NCI-H510A (cell line): ENCODE measurements around the gene PDCD5.
"Not testable (repeated sequence)": the region's sequence is repeated elsewhere in the genome, so short reads cannot be mapped to it uniquely, and the experiment has no call there.

Experiments used
- DNase-seq: peaks from one replicate; lab custom pipeline; 2025; lab: John Stamatoyannopoulos, UW

The PDCD5 gene

GRCh38 chr19:32580353-32580900, 563 bp upstream of the PDCD5 start:
- DNase-seq, result no peak

DNA sequence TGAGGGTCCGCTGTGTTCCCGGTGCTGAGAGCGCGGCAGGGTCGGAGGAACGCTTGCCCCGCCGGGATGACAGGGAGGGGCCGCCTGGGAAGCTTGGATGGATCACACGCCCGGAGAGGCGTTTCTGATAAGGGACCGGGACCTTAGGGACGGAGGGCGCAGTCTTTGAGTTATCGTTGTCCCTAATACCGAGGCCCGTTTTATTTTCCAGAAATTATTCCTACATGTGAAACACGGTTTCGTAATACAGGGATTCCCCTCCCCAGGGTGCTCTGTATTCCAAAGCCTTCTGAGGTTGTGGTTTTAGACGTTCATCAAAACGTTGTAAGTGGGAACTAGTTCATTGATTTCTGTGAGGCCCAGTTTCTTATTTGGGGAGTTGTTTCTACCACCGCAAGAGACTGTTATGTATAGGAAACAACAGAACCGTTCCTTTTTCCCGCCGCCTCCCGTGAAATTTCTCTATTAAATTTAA, 752 bp downstream of the PDCD5 start:
- DNase-seq, result no peak

DNA sequence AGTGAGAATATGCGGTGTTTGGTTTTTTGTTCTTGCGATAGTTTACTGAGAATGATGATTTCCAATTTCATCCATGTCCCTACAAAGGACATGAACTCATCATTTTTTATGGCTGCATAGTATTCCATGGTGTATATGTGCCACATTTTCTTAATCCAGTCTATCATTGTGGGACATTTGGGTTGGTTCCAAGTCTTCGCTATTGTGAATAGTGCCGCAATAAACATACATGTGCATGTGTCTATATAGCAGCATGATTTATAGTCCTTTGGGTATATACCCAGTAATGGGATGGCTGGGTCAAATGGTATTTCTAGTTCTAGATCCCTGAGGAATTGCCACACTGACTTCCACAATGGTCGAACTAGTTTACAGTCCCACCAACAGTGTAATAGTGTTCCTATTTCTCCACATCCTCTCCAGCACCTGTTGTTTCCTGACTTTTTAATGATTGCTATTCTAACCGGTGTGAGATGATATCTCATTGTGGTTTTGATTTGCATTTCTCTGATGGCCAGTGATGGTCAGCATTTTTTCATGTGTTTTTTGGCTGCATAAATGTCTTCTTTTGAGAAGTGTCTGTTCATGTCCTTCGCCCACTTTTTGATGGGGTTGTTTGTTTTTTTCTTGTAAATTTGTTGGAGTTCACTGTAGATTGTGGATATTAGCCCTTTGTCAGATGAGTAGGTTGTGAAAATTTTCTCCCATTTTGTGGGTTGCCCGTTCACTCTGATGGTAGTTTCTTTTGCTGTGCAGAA, 6.9 kb downstream of the PDCD5 start:
- not testable (repeated sequence) for DNase-seq

DNA sequence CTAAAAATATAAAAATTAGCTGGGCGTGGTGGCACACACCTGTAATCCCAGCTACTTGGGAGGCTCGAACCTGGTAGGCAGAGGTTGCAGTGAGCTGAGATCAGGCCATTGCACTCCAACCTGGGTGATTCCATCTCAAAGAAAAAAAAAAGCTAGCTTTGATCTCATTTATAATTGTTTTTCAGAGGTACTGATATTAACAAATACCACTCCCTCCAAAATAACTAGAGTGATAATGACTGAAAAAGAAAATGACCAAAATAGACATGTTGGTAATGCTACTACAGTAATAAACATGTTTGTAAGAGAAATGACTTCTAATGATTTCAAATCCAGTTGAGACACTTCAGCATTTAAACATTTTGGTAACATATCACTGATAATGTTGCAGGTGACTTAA, 13.0 kb downstream of the PDCD5 start:
- no peak for DNase-seq

DNA sequence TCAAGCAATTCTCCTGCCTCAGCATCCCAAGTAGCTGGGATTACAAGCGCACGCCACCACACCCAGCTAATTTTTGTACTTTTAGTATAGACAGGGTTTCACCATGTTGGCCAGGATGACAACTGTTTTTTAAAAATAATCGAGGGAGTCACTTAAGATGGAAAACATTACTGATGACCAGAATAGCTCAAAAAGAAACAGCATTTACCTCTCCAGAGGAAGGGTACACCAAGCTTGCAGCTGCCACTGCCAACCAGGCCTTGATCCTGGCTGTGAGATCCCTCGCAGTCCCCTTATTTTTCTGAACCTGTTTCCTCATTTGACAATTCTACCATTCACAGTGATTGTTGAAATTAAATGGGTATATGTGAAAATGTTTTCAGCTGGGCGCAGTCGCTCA, 14.5 kb downstream of the PDCD5 start:
- no peak for DNase-seq

- no peak for DNase-seq
Observed at GRCh38 chr19:32598022-32598421, 17.0 kb downstream of the PDCD5 start.

GRCh38 chr19:32599258-32599657, 18.3 kb downstream of the PDCD5 start:
- no peak for DNase-seq

DNA sequence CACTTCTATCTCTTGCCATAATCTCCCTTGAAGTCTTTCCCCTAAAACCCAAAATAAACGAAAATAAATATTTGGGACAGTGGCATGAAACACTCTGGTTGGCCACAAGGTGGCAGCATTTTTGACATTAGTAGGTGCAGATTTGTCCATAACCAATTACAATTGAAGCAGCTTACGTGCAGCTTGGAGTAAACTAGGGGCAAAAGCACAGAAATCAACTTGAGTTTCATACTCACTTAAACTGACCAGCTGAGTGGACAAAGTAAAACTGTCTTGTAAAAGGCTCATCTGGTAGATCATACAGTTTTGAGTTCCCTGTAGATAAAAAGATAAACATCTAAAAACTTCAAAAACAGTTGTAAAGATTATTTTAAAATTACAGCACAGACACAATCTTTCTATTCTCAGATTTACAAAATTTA, 18.8 kb downstream of the PDCD5 start:
- DNase-seq, result no peak

DNA sequence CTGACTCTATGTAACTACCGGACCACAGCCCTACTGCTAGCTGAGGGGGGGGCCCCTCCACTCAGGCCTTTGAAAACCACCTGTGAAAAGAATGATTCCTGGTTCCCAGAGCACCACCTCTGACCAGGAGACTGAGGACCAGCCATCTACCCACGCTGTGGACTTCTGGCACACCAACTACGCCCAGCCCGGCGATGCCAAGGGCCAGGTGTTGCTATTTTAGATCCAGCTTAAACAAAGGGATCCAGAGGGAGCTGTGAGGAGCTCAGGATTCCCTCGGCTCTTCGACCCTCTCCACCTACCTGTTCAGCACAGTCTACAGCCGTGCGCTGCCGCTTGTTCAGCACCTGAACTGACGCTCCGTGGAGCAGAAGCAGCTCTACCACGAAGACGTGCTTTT, 23.0 kb downstream of the PDCD5 start:
- no peak for DNase-seq

- DNase-seq, result no peak
Observed at GRCh38 chr19:32605544-32605943, 24.6 kb downstream of the PDCD5 start.

GRCh38 chr19:32606289-32606688, 25.3 kb downstream of the PDCD5 start:
- no peak for DNase-seq

GRCh38 chr19:32607479-32607878, 26.5 kb downstream of the PDCD5 start:
- no peak for DNase-seq

GRCh38 chr19:32611161-32611560, 30.2 kb downstream of the PDCD5 start:
- no peak for DNase-seq

DNA sequence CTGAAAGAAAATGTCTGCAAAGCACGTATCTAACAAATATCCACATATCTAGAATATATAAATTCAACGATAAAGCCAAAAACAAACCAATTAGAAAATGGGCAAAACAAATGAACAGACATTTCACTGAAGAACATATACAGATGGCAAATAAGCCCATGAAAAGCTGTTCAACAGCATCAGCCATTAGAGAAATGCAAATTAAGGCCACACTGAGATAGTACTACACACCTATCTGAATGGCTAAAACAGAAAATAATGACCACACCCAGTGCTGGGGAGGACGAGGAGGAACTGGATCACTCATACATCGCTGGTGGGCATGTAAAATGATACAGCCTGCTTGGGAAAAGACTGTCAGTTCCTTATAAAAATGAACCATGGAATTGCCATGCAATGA, 32.0 kb downstream of the PDCD5 start:
- DNase-seq, result no peak

GRCh38 chr19:32614916-32615315, 33.9 kb downstream of the PDCD5 start:
- DNase-seq, result no peak

DNA sequence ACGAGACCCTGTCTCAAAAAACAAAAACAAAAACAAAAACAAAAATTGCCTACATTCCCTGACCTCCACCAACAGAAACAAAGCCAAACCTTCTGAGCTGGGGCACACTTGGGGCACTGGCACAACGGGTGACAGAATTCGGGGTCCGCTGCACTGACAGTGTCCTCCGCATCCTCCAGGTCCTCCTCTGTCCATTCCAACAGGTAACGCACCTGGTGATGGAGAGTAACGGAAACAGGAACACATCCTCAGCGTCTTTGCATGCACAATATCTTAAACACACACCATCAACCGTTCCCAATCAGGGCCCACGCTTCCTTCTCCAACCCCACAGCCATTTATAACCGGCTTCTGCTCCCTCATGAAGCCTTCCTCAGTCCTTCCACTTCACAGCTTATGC, 34.6 kb downstream of the PDCD5 start:
- no peak for DNase-seq

DNA sequence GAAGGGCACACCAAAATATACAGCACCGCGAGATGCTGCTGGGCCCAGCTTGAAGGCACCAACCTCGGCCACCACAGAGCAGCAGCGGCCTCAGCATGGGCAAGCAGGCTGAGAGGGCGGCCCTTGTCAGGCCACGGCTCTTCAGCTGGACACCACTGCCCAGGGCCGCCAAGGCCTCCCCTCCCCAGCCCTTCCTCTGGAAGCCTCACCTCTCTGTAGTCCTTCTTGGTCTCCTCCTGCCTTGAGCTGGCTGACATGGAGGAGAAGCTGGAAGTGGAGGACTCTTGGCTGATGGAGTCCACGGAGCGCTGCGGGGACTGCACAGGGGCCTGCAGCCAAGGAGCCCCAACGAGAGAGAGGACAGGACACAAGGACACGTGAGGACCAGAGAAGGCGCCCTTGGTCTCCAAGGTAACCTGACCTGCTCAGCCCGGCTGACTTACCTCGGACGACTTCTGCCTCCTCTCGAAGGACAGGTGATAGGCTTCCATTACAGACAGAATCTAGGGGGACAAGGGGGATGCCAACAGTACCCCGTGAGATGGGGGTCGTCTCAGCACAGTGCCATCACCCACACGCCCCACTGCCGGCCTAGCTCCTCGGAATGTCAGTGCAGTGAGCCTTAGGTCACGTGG, 38.2 kb downstream of the PDCD5 start:
- DNase-seq, result no peak

DNA sequence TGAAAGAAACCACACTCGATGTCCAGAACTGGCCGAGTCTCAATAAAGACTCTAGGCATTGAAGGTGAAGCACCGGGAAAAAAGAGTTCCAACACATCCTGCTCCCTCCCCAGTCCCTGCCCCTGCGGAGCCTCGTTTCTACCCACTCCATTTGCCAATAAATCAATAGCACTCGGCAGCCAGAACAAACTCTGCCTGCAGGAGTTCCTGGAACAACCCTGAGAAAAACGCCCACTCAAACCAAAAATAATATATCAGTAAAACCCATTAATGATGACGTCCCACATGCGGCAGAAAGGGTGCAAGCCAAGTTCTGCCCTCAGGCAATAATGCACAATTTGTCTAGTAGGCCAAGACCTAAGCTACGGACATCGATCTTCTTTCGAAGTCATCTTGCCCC, 41.0 kb downstream of the PDCD5 start:
- DNase-seq, result no peak

DNA sequence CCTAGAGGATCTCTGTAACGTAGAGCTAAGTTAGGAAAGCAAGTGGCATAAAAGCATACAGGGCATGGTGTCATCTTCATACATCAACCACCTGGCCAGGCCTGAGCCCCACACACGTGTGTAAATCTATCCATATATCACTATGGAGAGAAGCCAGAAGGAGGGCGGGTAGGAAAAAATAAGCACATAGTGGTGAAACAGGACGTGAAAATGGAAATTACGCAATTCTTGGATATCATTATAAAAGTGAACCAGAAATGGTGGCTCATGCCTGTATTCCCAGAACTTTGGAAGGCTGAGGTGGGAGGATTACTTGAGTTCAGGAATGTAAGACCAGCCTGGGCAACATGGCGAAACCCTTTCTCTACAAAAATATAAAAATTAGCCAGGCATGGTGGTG, 43.4 kb downstream of the PDCD5 start:
- no peak for DNase-seq

- no peak for DNase-seq
Observed at GRCh38 chr19:32626969-32627368, 46.0 kb downstream of the PDCD5 start.

DNA sequence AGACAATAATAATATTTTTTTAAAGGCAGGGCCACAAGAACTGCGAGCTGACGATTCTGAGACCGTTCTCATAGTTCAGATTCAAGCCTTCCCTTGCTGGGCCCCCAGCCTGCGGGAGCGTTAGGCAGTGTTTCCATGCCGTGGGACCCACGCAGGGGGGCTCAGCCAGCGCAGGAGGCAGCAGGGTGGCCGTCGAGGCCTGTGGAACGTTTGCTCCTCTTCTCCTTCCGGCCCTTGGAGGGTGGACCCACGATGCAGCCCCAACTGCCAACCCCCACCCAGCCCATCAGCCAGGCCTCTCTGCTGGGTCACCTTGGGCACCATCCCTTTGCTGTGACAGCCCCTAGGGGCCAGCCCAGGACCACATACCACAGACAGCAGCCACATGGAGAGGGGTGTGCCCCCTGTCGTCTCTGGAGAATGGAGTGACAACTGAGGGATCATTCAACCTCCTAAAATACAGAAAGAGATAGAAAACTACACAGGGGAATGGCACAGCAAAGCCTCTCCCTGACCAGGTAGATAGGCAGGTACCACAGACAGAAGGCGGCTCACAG, 46.8 kb downstream of the PDCD5 start:
- no peak for DNase-seq

DNA sequence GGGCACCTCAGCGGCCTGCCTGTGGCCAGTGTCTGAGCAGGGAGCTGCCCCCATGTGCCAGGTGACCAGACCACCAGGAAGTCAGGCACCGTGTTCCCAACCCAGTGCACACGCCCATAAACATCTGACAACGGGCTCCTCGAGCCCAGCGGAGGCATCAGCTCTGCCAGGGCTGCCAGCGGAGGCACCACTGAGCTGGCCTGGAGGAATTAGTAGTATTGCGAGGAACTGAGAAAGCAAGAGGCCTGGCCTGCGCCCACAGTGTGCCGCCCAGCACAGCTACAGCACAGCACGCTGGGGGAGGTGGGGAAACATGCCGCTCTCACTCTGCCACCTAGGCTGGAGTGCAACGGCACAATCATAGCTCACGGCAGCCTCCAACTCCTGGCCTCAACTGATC, 49.3 kb downstream of the PDCD5 start:
- no peak for DNase-seq

DNA sequence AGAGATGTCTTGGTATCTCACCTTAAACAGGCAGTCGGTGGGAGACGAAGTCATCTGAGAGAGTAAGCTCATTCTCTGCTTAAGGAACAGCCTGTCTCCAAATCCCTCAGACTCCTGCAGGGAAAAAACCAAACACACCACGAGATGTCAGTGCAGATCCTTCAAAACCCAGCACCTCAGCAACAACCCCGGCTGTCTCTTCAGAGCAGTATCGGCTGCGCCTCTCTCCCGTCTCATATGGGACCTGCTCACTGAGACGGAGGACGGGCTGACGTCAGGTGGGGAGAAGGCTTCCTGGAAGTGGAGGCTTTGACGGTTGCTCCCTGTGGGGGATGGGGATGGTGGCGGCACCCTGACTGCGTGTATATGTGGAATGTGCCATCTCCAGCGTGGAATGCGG, 50.4 kb downstream of the PDCD5 start:
- no peak for DNase-seq
